ENCODE data around the gene ADK.
"Not testable (repeated sequence)": the region's sequence is repeated elsewhere in the genome, so short reads cannot be mapped to it uniquely, and the experiment has no call there.

ADK gene

DNA sequence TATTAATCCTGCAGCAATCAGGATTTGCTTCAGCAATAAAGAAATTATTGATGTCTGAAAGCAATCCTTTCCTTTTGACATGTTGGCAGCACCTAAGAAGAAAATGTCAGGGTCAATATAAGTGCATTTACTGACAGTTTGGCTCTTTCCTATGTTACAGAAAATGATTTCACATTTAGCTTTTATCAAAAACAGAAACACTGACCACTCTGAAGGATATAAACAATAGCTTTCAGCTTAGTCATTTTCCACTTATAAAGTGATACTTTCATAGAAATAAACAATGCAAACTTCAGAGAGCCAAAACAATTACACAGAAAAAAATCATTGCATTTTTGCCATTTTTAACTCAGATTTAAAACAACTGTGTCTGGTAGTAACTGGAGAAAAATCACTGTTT, 349.8 kb downstream of the ADK start:
- Histone ChIP-seq H3K27me3 (ENCODE audit: control insufficient read depth, insufficient read depth, low read length) (no peaks in the 10 kb centered on the region), H3K36me3 (ENCODE audit: control insufficient read depth, insufficient read depth, low read length) (no peaks in the 10 kb centered on the region), H3K27ac (ENCODE audit: low read depth, low read length) (no peak overlapping the region), H3K4me3 (ENCODE audit: low read length) (no peak overlapping the region), H3K9ac (ENCODE audit: low read length) (no peak overlapping the region), H3K4me1 (ENCODE audit: control insufficient read depth, insufficient read depth, low read length) (no peaks in the 10 kb centered on the region)

DNA sequence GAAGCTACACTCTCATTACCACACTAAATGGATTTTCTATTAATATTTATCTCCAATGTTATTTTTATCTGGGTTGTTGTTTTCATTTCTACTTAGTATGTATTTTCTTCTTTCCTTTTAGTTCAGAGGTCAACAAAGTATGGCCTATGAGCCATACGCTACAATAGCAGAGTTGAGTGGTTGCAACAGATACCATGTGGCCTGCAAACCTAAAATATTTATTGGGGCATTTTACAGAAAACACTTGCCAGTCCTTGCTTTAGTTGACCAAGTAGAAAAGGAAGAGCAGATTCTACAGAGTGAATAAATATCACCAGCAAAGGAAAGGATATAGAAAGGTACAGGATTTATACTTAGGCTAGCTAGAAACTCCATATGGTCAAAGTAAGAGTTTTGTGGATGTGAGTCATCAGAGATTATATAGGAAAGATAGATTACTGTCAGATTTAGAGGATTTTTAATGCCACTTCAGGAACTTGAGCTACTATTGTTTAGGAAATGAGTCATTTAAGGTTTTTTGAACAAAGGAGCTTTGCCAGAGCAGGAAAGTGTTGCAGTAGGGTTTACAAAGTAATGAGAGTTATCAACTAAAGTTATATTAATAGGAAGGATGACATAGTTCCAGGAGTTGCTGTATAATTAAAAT, 352.1 kb downstream of the ADK start:
- no peak overlapping the region for H3K9ac ChIP-seq (ENCODE audit: low read length)
- H3K4me3 ChIP-seq (ENCODE audit: low read length), result no peak overlapping the region
- no peak overlapping the region for H3K27ac ChIP-seq (ENCODE audit: low read depth, low read length)
- no peaks in the 10 kb centered on the region for H3K4me1 ChIP-seq (ENCODE audit: control insufficient read depth, insufficient read depth, low read length)
- no peaks in the 10 kb centered on the region for H3K27me3 ChIP-seq (ENCODE audit: control insufficient read depth, insufficient read depth, low read length)
- H3K36me3 ChIP-seq (ENCODE audit: control insufficient read depth, insufficient read depth, low read length), result no peaks in the 10 kb centered on the region

DNA sequence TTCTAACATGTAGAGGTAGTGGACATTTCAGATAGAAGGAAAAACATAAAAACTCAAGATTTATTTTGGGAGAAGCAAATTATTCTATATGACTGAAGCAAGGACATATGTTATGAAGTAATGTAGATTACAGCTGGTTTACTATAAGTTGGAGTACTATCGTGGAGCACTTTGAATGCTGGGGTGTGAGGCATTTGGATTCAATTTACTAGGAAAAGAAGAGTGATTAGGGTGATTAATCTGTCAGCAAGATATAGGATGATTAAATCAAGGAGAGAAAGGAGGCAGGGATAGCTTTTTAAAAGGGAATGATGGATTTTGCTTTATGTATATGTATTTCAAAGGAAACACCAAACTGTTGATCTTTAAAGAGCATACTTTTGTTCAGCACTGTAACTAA, 356.9 kb downstream of the ADK start:
- Histone ChIP-seq H3K4me1 (ENCODE audit: control insufficient read depth, insufficient read depth, low read length) (no peaks in the 10 kb centered on the region), H3K9ac (ENCODE audit: low read length) (no peak overlapping the region), H3K4me3 (ENCODE audit: low read length) (no peak overlapping the region), H3K36me3 (ENCODE audit: control insufficient read depth, insufficient read depth, low read length) (no peaks in the 10 kb centered on the region), H3K27me3 (ENCODE audit: control insufficient read depth, insufficient read depth, low read length) (no peaks in the 10 kb centered on the region), H3K27ac (ENCODE audit: low read depth, low read length) (no peak overlapping the region)

DNA sequence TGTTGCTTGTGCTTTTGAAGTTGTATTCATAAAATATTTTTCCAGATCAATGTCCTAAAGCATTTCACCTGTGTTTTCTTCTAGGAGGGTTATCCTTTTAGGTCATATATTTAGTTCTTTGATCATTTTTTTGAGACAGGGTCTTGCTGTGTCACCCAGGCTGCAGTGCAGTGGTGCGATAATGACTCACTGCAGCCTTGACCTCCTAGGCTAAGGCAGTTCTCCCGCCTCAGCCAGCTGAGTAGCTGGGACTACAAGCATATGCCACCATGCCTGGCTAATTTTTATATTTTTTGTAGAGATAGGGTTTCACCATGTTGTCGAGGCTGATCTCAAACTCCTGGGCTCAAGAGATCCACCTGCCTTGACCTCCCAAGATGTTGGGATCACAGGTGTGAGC, 359.6 kb downstream of the ADK start:
- no peak overlapping the region for H3K27ac ChIP-seq (ENCODE audit: low read depth, low read length)
- H3K36me3 ChIP-seq (ENCODE audit: control insufficient read depth, insufficient read depth, low read length), result no peaks in the 10 kb centered on the region
- H3K4me3 ChIP-seq (ENCODE audit: low read length), result no peak overlapping the region
- H3K27me3 ChIP-seq (ENCODE audit: control insufficient read depth, insufficient read depth, low read length), result no peaks in the 10 kb centered on the region
- H3K9ac ChIP-seq (ENCODE audit: low read length), result no peak overlapping the region
- H3K4me1 ChIP-seq (ENCODE audit: control insufficient read depth, insufficient read depth, low read length), result no peaks in the 10 kb centered on the region

DNA sequence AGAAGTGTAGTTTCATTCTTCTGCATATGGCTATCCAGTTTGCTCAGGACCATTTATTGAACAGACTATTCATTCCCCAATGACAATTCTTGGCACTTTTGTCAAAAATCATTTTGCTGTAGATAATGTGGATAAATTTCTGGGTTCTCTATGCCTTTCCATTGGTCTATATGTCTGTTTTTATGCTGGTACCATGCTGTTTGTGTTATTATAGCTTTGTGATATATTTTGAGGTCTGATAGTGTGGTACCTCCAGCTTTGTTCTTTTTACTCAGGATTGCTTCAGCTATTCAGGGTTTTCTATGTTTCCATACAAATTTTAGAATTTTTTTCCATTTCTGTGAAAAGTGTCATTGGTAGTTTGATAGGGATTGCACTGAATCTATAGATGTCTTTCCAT, 360.0 kb downstream of the ADK start:
- Histone ChIP-seq H3K36me3 (ENCODE audit: control insufficient read depth, insufficient read depth, low read length) (no peaks in the 10 kb centered on the region), H3K9ac (ENCODE audit: low read length) (no peak overlapping the region)

DNA sequence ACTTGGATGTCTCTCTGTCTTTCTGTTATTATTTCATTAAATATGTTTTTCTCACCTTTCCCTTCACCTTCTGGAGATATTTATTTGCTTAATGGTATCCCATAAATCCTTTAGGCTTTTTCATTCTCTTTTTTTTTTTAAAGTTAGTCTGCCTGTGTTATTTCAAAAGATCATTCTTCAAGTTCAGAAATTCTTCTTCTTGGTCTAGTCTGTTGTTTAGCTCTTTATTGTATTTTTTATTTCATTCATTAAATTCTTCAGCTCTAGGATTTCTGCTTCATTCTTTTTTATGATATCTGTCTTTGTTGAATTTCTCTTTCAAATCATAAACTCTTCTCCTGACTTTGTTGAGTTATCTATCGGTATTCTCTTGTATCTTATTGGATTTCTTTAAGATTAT, 363.3 kb downstream of the ADK start:
- Histone ChIP-seq H3K9ac (ENCODE audit: low read length) (no peak overlapping the region), H3K36me3 (ENCODE audit: control insufficient read depth, insufficient read depth, low read length) (no peaks in the 10 kb centered on the region), H3K4me3 (ENCODE audit: low read length) (no peak overlapping the region), H3K27me3 (ENCODE audit: control insufficient read depth, insufficient read depth, low read length) (no peaks in the 10 kb centered on the region), H3K27ac (ENCODE audit: low read depth, low read length) (no peak overlapping the region), H3K4me1 (ENCODE audit: control insufficient read depth, insufficient read depth, low read length) (no peaks in the 10 kb centered on the region)

More for the DNA sequence above, 360.0 kb downstream of the ADK start:
- H3K4me3 ChIP-seq (ENCODE audit: low read length), result no peak overlapping the region
- no peak overlapping the region for H3K27ac ChIP-seq (ENCODE audit: low read depth, low read length)
- H3K4me1 ChIP-seq (ENCODE audit: control insufficient read depth, insufficient read depth, low read length), result no peaks in the 10 kb centered on the region
- no peaks in the 10 kb centered on the region for H3K27me3 ChIP-seq (ENCODE audit: control insufficient read depth, insufficient read depth, low read length)

DNA sequence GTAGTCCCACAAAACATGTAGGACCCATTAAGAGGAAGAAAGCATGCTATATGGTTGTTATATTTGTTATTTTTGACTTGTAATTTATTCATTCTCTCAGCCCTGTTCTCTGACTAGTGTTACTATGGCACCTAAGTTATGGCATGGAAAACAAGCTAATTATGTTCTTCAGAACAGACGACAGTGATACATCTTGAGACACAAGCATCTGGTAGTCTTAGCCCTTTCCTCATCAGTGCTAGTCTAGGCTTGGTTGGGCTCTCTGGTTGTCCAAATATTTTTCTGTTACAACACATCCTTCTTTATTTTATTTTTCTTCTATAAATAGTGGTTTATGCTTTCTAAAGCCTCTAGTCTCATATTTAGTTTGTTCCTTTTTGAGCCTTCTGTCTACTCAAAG, 367.0 kb downstream of the ADK start:
- no peaks in the 10 kb centered on the region for H3K36me3 ChIP-seq (ENCODE audit: control insufficient read depth, insufficient read depth, low read length)
- H3K27me3 ChIP-seq (ENCODE audit: control insufficient read depth, insufficient read depth, low read length), result no peaks in the 10 kb centered on the region
- no peak overlapping the region for H3K9ac ChIP-seq (ENCODE audit: low read length)
- H3K4me1 ChIP-seq (ENCODE audit: control insufficient read depth, insufficient read depth, low read length), result no peaks in the 10 kb centered on the region
- no peak overlapping the region for H3K4me3 ChIP-seq (ENCODE audit: low read length)
- no peak overlapping the region for H3K27ac ChIP-seq (ENCODE audit: low read depth, low read length)

DNA sequence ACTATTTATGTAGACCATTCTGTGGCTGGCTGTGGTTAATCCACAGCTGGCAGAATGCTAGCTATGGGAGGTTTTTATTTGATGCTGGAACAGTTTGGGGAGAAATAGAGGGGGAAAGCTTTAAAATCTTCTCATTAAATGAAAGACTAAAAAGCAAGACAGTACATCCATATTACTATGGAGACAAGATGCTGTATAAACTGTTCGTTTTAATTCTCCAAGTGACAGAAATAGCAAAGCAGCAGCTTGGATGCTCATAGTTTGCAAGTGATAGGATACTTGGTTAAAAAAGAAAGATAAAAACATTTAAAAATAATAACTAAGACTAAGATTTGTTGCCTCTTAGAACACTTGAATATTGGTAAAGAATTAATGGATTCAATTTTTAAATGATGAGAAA, 370.5 kb downstream of the ADK start:
- Histone ChIP-seq H3K27me3 (ENCODE audit: control insufficient read depth, insufficient read depth, low read length) (no peaks in the 10 kb centered on the region), H3K4me1 (ENCODE audit: control insufficient read depth, insufficient read depth, low read length) (no peaks in the 10 kb centered on the region), H3K9ac (ENCODE audit: low read length) (no peak overlapping the region), H3K36me3 (ENCODE audit: control insufficient read depth, insufficient read depth, low read length) (no peaks in the 10 kb centered on the region), H3K4me3 (ENCODE audit: low read length) (no peak overlapping the region), H3K27ac (ENCODE audit: low read depth, low read length) (no peak overlapping the region)

DNA sequence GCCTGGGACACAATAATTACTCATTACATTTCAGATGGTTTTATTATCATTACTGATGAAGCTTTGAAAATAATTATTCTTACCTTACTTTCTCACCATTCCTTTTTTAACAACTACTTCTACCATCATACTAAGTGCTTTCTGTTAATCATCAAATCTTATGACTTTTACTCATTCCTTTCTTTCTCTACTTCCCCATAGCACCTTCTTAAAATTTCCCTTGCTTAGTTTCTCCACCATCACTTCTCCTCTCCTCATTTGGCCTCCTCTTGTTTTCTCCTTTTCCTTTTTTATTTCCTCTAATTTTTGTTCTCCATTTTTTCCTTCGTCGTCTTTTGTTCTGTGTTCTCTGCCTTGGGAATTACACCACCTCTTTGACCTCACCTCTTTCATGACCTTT, 372.2 kb downstream of the ADK start:
- H3K27ac ChIP-seq (ENCODE audit: low read depth, low read length), result no peak overlapping the region
- no peaks in the 10 kb centered on the region for H3K27me3 ChIP-seq (ENCODE audit: control insufficient read depth, insufficient read depth, low read length)
- no peak overlapping the region for H3K9ac ChIP-seq (ENCODE audit: low read length)
- H3K4me1 ChIP-seq (ENCODE audit: control insufficient read depth, insufficient read depth, low read length), result no peaks in the 10 kb centered on the region
- H3K36me3 ChIP-seq (ENCODE audit: control insufficient read depth, insufficient read depth, low read length), result no peaks in the 10 kb centered on the region
- H3K4me3 ChIP-seq (ENCODE audit: low read length), result no peak overlapping the region

DNA sequence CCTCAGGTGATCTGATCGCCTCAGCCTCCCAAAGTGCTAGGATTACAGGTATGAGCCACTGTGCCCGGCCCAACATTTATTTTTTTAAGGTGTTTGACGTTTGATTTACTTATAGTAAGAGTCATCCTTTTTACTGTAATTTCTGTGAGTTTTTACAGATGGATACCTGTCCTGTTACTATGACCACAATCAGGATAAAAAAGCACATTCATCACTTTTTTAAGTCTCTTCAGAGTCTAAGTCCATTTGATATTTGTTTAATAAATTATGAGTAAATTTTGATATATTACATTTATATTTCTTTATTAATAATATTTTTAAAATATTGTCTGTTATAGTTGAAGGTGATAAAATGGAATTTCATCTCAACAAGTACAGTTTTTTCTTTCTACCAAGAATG, 374.9 kb downstream of the ADK start:
- Histone ChIP-seq H3K36me3 (ENCODE audit: control insufficient read depth, insufficient read depth, low read length) (no peaks in the 10 kb centered on the region), H3K9ac (ENCODE audit: low read length) (no peak overlapping the region), H3K4me1 (ENCODE audit: control insufficient read depth, insufficient read depth, low read length) (no peaks in the 10 kb centered on the region), H3K27me3 (ENCODE audit: control insufficient read depth, insufficient read depth, low read length) (no peaks in the 10 kb centered on the region), H3K27ac (ENCODE audit: low read depth, low read length) (no peak overlapping the region), H3K4me3 (ENCODE audit: low read length) (no peak overlapping the region)

DNA sequence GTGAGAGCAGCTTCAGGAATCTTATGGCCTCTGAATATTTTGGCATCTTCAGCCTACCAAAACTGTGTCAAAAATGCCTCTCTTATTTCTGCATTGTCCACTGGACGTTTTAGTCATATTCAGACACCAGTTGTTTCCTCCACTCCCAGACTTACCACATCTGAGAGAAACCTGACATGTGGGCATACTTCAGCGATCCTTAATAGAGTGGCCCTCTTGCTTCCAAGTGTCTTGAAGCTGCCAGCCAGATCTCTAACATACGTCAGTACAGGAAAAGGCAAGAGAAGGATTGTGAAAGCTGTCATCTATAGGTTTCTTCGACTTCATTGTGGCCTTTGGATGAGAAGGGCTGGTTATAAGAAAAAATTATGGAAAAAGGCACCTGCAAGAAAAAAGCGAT, 376.6 kb downstream of the ADK start:
- not testable (repeated sequence) for H3K27me3 ChIP-seq (ENCODE audit: control insufficient read depth, insufficient read depth, low read length); H3K9ac ChIP-seq (ENCODE audit: low read length); H3K4me3 ChIP-seq (ENCODE audit: low read length)

DNA sequence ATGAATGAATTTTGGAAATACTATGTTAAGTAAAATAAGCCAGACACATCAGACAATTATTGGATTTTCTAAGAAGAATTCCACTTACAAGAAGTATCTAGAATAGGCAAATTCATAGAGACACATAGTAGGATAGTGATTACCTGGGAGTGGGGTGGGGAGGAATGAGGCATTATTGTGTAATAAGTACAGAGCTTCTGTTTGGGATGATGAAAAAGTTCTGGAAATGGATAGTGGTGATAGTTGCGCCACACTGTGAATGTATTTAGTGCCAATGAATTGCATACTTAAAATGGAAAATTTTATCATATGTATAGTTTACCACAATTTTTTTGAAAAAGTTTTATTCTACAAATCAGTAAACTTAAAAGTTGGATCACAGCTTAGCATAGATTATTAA, 378.2 kb downstream of the ADK start:
- no peak overlapping the region for H3K27ac ChIP-seq (ENCODE audit: low read depth, low read length)
- no peak overlapping the region for H3K4me3 ChIP-seq (ENCODE audit: low read length)
- H3K27me3 ChIP-seq (ENCODE audit: control insufficient read depth, insufficient read depth, low read length), result no peaks in the 10 kb centered on the region
- no peak overlapping the region for H3K9ac ChIP-seq (ENCODE audit: low read length)
- no peaks in the 10 kb centered on the region for H3K36me3 ChIP-seq (ENCODE audit: control insufficient read depth, insufficient read depth, low read length)
- no peaks in the 10 kb centered on the region for H3K4me1 ChIP-seq (ENCODE audit: control insufficient read depth, insufficient read depth, low read length)

More for the DNA sequence above, 376.6 kb downstream of the ADK start:
- not testable (repeated sequence) for H3K4me1 ChIP-seq (ENCODE audit: control insufficient read depth, insufficient read depth, low read length); H3K27ac ChIP-seq (ENCODE audit: low read depth, low read length); H3K36me3 ChIP-seq (ENCODE audit: control insufficient read depth, insufficient read depth, low read length)

DNA sequence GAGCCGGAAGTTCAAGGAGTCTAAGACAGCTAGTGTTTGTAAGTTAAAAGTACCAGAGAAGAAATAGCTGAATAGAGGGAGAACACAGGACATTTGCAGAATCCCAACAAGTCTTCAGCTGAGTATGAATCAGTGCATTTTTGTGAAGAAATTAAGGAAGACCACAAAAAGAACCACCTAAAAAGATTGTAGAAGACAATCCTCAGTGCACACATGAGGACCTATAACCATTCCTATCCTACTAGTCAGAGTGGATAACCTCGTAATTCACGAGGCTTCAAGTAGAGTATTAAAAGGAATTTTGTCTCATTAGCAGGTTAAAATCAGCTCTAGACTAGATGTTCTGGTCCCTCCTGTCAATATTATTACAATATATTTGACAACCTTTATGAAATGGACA, 380.0 kb downstream of the ADK start:
- Histone ChIP-seq H3K27ac (ENCODE audit: low read depth, low read length) (no peak overlapping the region), H3K36me3 (ENCODE audit: control insufficient read depth, insufficient read depth, low read length) (no peaks in the 10 kb centered on the region), H3K9ac (ENCODE audit: low read length) (no peak overlapping the region), H3K27me3 (ENCODE audit: control insufficient read depth, insufficient read depth, low read length) (no peaks in the 10 kb centered on the region), H3K4me3 (ENCODE audit: low read length) (no peak overlapping the region), H3K4me1 (ENCODE audit: control insufficient read depth, insufficient read depth, low read length) (no peaks in the 10 kb centered on the region)

Data from rectal smooth muscle tissue (tissue), 1 donor.